Activated CD4-positive, alpha-beta T cell treated with anti-CD3 and anti-CD28 coated beads for 36 hours (primary cell): ENCODE measurements around the gene ERCC6L2. TPM values are rescaled to one million over a fixed set of nuclear protein-coding genes. Genes with fewer than 3 reads are reported as not detected.

Experiments used
- ATAC-seq: fragments of 200-7000 bp; cut with Tn5 transposase; one replicate; pipeline ENCODE4 v1.10.0; 2021; ENCODE audit warnings: mild to moderate bottlenecking, moderate library complexity
- CTCF ChIA-PET: fragments of 350-600 bp; sonication (Branson Sonifier 250); formaldehyde crosslinking; loops from one replicate; lab custom pipeline; 2021; ENCODE audit warnings: antibody characterized with exemption; lab: Charles Lee
- POLR2A ChIA-PET: fragments of 350-600 bp; sonication (Branson Sonifier 250); formaldehyde crosslinking; loops from one replicate; lab custom pipeline; 2021; ENCODE audit warnings: antibody characterized with exemption, inconsistent platforms; lab: Charles Lee
- DNase-seq: peaks from one replicate; pipeline ENCODE4 v3.0.0-alpha.2; 2020
- H3K27ac Mint-ChIP-seq: one replicate; pipeline ENCODE4 v1.8.0; 2021; ENCODE audit warnings: mixed read lengths
- H3K27me3 Mint-ChIP-seq: one replicate; pipeline ENCODE4 v1.8.0; 2021; ENCODE audit warnings: mixed read lengths
- H3K36me3 Mint-ChIP-seq: one replicate; pipeline ENCODE4 v1.8.0; 2021; ENCODE audit warnings: low read depth, mixed read lengths
- H3K4me1 Mint-ChIP-seq: one replicate; pipeline ENCODE4 v1.8.0; 2021; ENCODE audit warnings: mixed read lengths
- H3K4me3 Mint-ChIP-seq: one replicate; pipeline ENCODE4 v1.8.0; 2021; ENCODE audit warnings: mild to moderate bottlenecking, moderate library complexity, mixed read lengths
- H3K9me3 Mint-ChIP-seq: one replicate; pipeline ENCODE4 v1.8.0; 2021; ENCODE audit warnings: low read depth, mixed read lengths
- intact Hi-C, 2 experiments: fragments of 100-400 bp; cut with DNase I in 1 of 2; cut with micrococcal nuclease in 1 of 2; formaldehyde crosslinking; loops; one replicate each; pipeline versions ENCODE4 v1.14.2 to v1.15.1; 2022 to 2024; cut with DNase I, micrococcal nuclease
- total RNA-seq, 2 experiments: library from RNA; stranded (reverse); gene quantifications; one replicate each; pipeline ENCODE4 v1.2.3, GENCODE V29; 2021

ERCC6L2 gene
- total RNA-seq, 2 experiments from 2014 or later: 24.0 to 25.9 TPM

- ChIA-PET POLR2A (no interaction called here), CTCF (interaction anchor here (0.6 kb wide), 1 partner anchor 11 kb away, joined by 3 read pairs; no protein-coding TSS in a partner anchor)
- Mint-ChIP-seq H3K36me3 (peaks cover 75% of the 10 kb centered on the region), H3K27me3 (no peaks in the 10 kb centered on the region), H3K27ac (no peak overlapping the region), H3K4me3 (no peak overlapping the region), H3K4me1 (no peaks in the 10 kb centered on the region), H3K9me3 (peaks cover 15% of the 10 kb centered on the region)
- ATAC-seq: no peak
- intact Hi-C loops: no loop called here
- no peak for DNase-seq
Observed at GRCh38 chr9:95947118-95947517, 71.6 kb downstream of the ERCC6L2 start.

GRCh38 chr9:95952471-95952870 lies 77.0 kb downstream of the ERCC6L2 start:
- no peak for DNase-seq
- H3K4me3 Mint-ChIP-seq: no peak overlapping the region
- ChIA-PET POLR2A (no interaction called here), CTCF (interaction anchor here (0.6 kb wide), 1 partner anchor 525 kb away, joined by 3 read pairs; no protein-coding TSS in a partner anchor)
- no peaks in the 10 kb centered on the region for H3K27me3 Mint-ChIP-seq
- intact Hi-C loops: no loop called here
- peaks cover 67% of the 10 kb centered on the region for H3K36me3 Mint-ChIP-seq
- no peak for ATAC-seq
- no peak overlapping the region for H3K27ac Mint-ChIP-seq
- H3K4me1 Mint-ChIP-seq: peaks cover 7% of the 10 kb centered on the region
- peaks cover 17% of the 10 kb centered on the region for H3K9me3 Mint-ChIP-seq

- intact Hi-C loops: no loop called here
- no peak overlapping the region for H3K4me3 Mint-ChIP-seq
- POLR2A ChIA-PET: no interaction called here
Observed at GRCh38 chr9:95953986-95954385, 78.5 kb downstream of the ERCC6L2 start.

GRCh38 chr9:95954940-95955339 lies 79.4 kb downstream of the ERCC6L2 start:
- Mint-ChIP-seq H3K9me3 (peaks cover 12% of the 10 kb centered on the region), H3K36me3 (peaks cover 58% of the 10 kb centered on the region), H3K27me3 (no peaks in the 10 kb centered on the region), H3K27ac (no peak overlapping the region), H3K4me1 (peaks cover 7% of the 10 kb centered on the region), H3K4me3 (no peak overlapping the region)
- DNase-seq (peak; percentile 8), ATAC-seq (peak; percentile 90)
- POLR2A ChIA-PET: no interaction called here
- intact Hi-C loops: no loop called here
- CTCF ChIA-PET: no interaction called here

More at GRCh38 chr9:95953986-95954385, 78.5 kb downstream of the ERCC6L2 start:
- ATAC-seq (no peak), DNase-seq (no peak)
- Mint-ChIP-seq H3K36me3 (peaks cover 65% of the 10 kb centered on the region), H3K27ac (no peak overlapping the region), H3K27me3 (no peaks in the 10 kb centered on the region), H3K9me3 (peaks cover 12% of the 10 kb centered on the region), H3K4me1 (peaks cover 7% of the 10 kb centered on the region)
- CTCF ChIA-PET: no interaction called here

GRCh38 chr9:95962936-95963335 lies 87.4 kb downstream of the ERCC6L2 start:
- CTCF ChIA-PET: interaction anchor here (0.6 kb wide), 1 partner anchor 1033 kb away, joined by 3 read pairs; no protein-coding TSS in a partner anchor
- intact Hi-C loops: no loop called here

GRCh38 chr9:95963659-95964058 lies 88.2 kb downstream of the ERCC6L2 start:
- Mint-ChIP-seq H3K4me1 (no peaks in the 10 kb centered on the region), H3K27me3 (no peaks in the 10 kb centered on the region), H3K36me3 (peaks cover 22% of the 10 kb centered on the region), H3K27ac (no peak overlapping the region), H3K9me3 (peaks cover 4% of the 10 kb centered on the region), H3K4me3 (no peak overlapping the region)
- DNase-seq (no peak), ATAC-seq (no peak)
- intact Hi-C loops: no loop called here
- ChIA-PET CTCF (interaction anchor here (1.0 kb wide), 1 partner anchor 12 kb away, joined by 3 read pairs; no protein-coding TSS in a partner anchor), POLR2A (interaction anchor here (0.5 kb wide), 1 partner anchor 741 kb away, joined by 4 read pairs; no protein-coding TSS in a partner anchor)

More at GRCh38 chr9:95962936-95963335, 87.4 kb downstream of the ERCC6L2 start:
- Mint-ChIP-seq H3K4me1 (no peaks in the 10 kb centered on the region), H3K27ac (no peak overlapping the region), H3K4me3 (no peak overlapping the region), H3K9me3 (peaks cover 4% of the 10 kb centered on the region), H3K27me3 (no peaks in the 10 kb centered on the region), H3K36me3 (peaks cover 26% of the 10 kb centered on the region)
- POLR2A ChIA-PET: interaction anchor here (0.5 kb wide), 1 partner anchor 741 kb away, joined by 4 read pairs; no protein-coding TSS in a partner anchor
- DNase-seq (no peak), ATAC-seq (no peak)

GRCh38 chr9:95966306-95966705 lies 90.8 kb downstream of the ERCC6L2 start:
- H3K27me3 Mint-ChIP-seq: no peaks in the 10 kb centered on the region
- POLR2A ChIA-PET: interaction anchor here (0.7 kb wide), 1 partner anchor 18 kb away, joined by 3 read pairs; no protein-coding TSS in a partner anchor
- H3K36me3 Mint-ChIP-seq: peaks cover 17% of the 10 kb centered on the region
- ATAC-seq: no peak
- no peak overlapping the region for H3K4me3 Mint-ChIP-seq
- H3K27ac Mint-ChIP-seq: no peak overlapping the region
- DNase-seq: no peak
- peaks cover 2% of the 10 kb centered on the region for H3K9me3 Mint-ChIP-seq
- intact Hi-C loops: no loop called here
- CTCF ChIA-PET: no interaction called here
- H3K4me1 Mint-ChIP-seq: no peaks in the 10 kb centered on the region

- Mint-ChIP-seq H3K27ac (no peak overlapping the region), H3K4me3 (no peak overlapping the region), H3K36me3 (peaks cover 36% of the 10 kb centered on the region), H3K9me3 (no peaks in the 10 kb centered on the region), H3K4me1 (no peaks in the 10 kb centered on the region), H3K27me3 (no peaks in the 10 kb centered on the region)
- ChIA-PET POLR2A (no interaction called here), CTCF (interaction anchor here (0.8 kb wide), 1 partner anchor 45 kb away, joined by 4 read pairs; no protein-coding TSS in a partner anchor)
- ATAC-seq: no peak
- DNase-seq: no peak
- intact Hi-C loops: no loop called here
Observed at GRCh38 chr9:95970317-95970716, 94.8 kb downstream of the ERCC6L2 start.

GRCh38 chr9:95971815-95972214 lies 96.3 kb downstream of the ERCC6L2 start:
- no peaks in the 10 kb centered on the region for H3K27me3 Mint-ChIP-seq
- POLR2A ChIA-PET: no interaction called here
- H3K4me1 Mint-ChIP-seq: no peaks in the 10 kb centered on the region
- no peak overlapping the region for H3K27ac Mint-ChIP-seq
- ATAC-seq (no peak), DNase-seq (no peak)
- no peaks in the 10 kb centered on the region for H3K9me3 Mint-ChIP-seq
- no peak overlapping the region for H3K4me3 Mint-ChIP-seq
- CTCF ChIA-PET: no interaction called here
- intact Hi-C loops: no loop called here
- peaks cover 38% of the 10 kb centered on the region for H3K36me3 Mint-ChIP-seq

GRCh38 chr9:95974389-95974788 lies 98.9 kb downstream of the ERCC6L2 start:
- DNase-seq (no peak), ATAC-seq (no peak)
- Mint-ChIP-seq H3K4me1 (no peaks in the 10 kb centered on the region), H3K27ac (no peak overlapping the region), H3K4me3 (no peak overlapping the region), H3K36me3 (peaks cover 32% of the 10 kb centered on the region), H3K27me3 (no peaks in the 10 kb centered on the region), H3K9me3 (no peaks in the 10 kb centered on the region)
- POLR2A ChIA-PET: no interaction called here
- intact Hi-C loops: no loop called here
- CTCF ChIA-PET: no interaction called here

GRCh38 chr9:95977371-95977770 lies 101.9 kb downstream of the ERCC6L2 start:
- H3K36me3 Mint-ChIP-seq: peaks cover 26% of the 10 kb centered on the region
- no peak overlapping the region for H3K4me3 Mint-ChIP-seq
- ChIA-PET CTCF (no interaction called here), POLR2A (no interaction called here)
- H3K9me3 Mint-ChIP-seq: no peaks in the 10 kb centered on the region
- intact Hi-C loops: no loop called here
- ATAC-seq (no peak), DNase-seq (no peak)
- H3K4me1 Mint-ChIP-seq: peaks cover 18% of the 10 kb centered on the region
- H3K27me3 Mint-ChIP-seq: no peaks in the 10 kb centered on the region
- no peak overlapping the region for H3K27ac Mint-ChIP-seq

- intact Hi-C loops: no loop called here
- DNase-seq (no peak), ATAC-seq (no peak)
- Mint-ChIP-seq H3K36me3 (peaks cover 21% of the 10 kb centered on the region), H3K27ac (no peak overlapping the region), H3K27me3 (no peaks in the 10 kb centered on the region), H3K4me3 (no peak overlapping the region), H3K4me1 (peaks cover 18% of the 10 kb centered on the region), H3K9me3 (no peaks in the 10 kb centered on the region)
- ChIA-PET CTCF (no interaction called here), POLR2A (no interaction called here)
Observed at GRCh38 chr9:95978106-95978505, 102.6 kb downstream of the ERCC6L2 start.
